Stimulated activated CD4-positive, alpha-beta T cell treated with anti-CD3 and anti-CD28 coated beads, Interleukin-2, amount 100 ng/mL, for 48 hours (primary cell): ENCODE measurements around the gene CACNG7.

Source experiments
- DNase-seq, 2 donors: peaks; one replicate each; pipeline ENCODE4 v3.0.0-alpha.2; 2020

The CACNG7 gene

DNA sequence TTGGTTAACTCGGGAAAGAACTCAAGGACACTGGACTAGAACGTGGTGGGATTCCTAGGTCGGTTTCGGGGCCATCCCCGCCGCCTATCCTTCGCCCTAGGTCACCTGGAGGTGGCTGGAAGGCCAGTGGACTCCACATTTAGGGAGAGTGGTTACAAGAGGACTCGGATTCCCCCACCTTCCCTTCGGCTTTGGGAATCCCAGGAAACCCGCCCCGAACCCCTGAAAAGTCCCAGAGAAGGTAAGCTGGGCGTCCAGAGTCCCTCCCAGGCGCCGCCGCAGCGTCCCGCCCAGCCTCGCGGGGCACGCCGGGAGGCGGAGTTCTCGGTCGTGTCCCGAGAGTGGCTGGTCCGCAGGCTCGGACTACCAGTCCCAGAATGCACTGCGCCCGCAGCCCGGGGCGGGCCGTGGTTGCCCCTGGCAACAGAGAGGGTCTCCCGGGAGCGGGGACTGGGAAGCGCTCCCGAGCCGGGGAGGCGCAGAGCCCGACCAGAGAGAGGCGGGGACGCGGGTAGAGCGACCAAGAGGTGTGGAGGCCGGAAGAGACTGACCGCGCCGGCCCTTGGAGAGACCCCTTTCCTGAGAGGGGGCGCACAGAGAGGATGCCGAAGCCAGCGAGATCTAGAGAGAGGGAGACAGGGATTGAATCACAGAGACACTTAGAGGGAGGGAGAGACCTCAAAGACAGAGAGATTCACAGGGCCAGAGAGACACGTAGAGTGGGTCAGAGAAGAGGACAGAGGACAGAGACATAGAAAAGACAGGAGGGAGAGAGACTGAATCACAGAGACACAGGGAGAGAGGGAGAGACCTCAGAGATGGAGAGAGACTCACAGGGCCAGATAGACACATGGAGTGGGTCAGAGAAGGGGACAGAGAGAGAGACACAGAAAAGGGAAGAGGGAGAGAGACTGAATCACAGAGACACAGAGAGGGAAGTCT lies 29.7 kb upstream of the CACNG7 start:
- peak; percentile 75 to 81 for DNase-seq

DNA sequence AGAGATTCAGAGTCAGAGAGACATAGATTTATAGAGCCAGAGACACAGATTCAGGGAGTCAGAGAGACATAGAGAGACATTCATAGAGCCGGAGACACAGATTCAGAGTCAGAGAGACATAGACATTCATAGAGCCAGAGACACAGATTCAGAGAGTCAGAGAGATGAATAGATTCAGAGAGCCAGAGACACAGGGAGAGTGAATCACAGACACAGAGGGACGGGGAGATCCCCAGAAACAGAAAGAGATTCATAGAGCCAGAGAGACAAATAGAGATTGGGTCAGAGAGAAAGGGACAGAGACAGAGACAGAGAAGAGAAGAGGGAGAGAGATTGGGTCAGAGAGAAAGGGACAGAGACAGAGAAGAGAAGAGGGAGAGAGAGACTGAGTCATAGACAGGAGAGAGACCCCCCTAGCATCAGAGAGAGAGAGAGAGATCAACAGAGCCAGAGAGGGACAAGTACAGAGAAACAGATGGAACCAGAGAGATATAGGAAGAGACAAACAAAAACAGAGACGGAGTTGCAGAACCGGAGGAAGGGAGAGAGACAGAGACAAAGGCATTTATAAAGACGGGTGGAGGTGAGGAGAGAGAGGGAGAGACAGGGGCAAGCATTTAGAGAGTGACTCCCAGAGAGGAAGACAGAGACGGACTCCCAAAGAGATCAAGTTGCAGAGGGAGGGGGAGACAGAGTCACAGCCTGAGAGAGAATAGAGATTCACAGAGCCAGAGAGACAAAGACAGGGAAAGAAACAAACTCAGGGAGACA lies 28.2 kb upstream of the CACNG7 start:
- DNase-seq: no peak

DNA sequence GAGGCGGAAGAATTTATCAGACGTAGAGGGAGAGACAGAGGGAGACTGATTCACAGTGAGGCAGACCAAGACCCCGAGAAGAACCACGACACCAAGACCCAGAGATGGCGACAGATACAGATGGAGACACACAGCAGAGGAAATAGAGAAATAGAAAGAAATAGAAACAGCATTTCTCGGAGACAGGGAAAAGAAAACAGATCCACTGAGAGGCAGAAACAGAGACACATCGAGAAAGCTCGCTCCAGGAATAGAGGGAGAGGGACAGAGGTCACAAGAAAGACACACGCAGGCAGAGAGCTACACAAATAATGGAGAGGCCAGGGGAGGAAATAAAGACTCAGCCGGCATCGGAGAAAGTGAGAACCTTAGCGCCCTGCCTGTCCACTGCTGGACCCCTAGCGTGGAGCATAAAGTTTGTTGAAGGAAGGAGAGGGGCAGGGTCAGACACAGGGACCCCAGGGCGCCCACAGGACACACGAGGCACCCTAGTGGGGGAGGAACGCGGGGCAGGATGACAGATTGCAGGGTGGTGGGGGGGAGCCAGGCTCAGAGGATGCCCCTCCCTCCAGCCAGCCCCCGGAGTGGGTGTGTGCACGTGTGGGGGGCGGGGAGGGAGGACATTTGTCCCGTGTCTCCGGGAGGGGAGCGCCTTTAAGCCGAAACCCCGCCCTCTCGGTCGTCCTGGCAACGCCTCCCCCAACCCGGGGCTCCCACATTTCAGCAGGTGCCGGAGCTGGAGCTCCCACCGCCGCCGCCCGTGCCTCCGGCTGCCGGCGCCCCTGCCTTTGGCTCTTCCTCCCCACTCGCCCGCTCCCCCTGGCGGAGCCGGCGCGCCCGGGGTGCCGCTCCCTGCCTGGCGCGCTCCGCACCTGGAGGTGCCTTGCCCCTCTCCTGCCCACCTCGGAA lies 27.3 kb upstream of the CACNG7 start, which contains the start of gene PRKCG:
TSS of gene PRKCG (plus strand) at position 716 of the 909 bp plus-strand sequence. CDS start 298 bp downstream, outside the sequence.
- peak in 1 of 2 donors; percentile 23 for DNase-seq

DNA sequence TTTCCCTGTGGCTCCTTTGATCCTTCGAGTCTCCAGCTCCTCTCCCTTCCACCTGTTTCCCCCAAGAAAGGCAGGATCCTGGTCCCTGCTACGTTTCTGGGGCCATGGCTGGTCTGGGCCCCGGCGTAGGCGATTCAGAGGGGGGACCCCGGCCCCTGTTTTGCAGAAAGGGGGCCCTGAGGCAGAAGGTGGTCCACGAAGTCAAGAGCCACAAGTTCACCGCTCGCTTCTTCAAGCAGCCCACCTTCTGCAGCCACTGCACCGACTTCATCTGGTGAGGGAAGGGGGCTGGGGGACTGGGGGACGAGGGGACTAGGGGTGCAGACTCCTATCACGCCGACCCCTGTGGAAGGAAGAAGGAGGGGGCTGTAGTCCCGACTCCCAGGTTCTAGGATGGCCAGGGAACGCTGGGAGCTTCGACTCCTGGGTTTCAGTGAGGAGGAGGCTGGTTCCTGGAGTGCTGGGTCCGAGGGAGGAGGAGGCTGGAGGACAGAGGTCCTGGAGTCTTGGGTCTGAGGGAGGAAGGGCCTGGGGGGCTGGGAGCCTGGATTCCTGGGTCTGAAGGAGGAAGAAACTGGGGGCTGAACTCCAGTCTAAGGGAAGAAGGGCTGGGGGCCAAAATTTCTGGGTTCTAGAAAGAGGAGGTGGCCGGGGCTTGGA lies 26.6 kb upstream of the CACNG7 start:
- no peak for DNase-seq

DNA sequence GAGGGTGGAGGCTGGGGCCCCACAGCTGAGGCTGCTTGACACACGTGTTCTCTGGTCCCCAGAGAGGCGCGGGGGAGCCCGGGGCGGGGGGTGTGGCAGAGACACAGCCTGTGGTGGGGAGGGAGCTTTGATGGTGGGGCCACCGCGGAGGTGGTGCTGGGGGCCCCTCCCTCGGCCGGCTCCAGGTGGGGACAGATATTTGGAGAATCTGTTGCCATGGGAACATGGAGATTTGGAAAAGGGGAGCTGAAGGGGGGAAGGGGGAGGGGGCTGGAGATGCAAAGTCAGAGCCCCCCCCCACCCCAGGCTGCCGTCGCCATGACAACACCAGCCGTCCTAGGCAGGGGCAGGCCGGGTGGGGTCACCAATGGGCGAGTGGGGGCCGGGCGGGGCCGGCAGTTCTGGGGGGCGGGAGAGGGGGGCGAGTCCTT lies 25.8 kb upstream of the CACNG7 start:
- DNase-seq: no peak

DNA sequence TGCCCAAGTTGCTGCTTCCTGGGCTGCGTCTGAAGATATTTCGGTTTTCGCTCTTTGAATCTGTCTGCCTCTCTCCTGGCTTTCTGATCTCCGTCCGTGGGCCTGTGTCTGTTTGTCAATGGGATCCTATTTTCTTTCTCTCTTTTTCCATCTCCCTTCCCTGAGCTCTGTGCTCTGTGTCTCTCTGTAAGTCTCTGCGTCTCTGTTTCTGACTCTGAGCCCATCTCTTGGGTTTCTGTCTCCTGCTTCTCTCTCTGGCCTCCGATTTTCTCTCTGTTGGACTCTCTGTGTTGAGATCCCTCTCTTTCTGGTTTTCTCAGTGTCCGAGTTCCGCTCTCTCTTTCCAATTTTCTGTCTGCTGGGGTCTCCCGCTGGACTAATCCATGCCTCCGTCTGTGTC lies 25.3 kb upstream of the CACNG7 start:
- no peak for DNase-seq

DNA sequence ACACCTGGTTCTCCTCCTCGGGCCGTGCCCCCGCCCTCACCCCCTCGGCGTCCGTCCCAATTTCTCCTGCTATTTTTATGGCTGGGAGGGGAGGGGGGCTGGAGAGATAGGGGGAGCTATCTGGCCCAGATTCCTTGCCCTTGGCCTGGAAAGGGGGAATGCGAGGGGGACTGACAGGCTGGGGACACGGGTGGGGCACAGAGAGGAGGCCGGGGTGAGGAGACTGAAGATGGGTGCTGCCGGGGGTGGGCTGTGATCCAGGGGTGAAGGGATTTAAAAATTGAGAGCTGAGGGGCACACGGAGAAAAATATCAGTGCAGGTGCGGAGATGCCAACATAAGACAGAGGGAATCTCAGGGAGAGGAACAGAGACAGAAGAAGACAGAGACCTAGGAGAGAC lies 24.8 kb upstream of the CACNG7 start:
- DNase-seq: no peak

DNA sequence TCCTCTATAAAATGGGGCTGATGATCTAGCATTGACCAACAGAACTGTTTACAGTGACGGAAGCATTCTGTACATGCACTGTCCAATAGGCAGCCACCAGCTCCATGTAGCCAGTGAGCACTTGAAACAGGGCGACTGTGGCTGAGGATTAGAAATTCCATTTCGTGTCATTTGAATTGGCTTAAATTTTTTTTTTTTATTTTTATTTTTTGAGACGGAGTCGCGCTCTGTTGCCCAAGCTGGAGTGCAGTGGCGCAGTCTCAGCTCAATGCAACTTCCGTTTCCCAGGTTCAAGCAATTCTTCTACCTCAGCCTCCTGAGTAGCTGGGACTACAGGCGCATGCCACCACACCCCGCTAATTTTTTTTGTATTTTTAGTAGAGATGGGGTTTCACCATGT lies 24.0 kb upstream of the CACNG7 start:
- DNase-seq: no peak

DNA sequence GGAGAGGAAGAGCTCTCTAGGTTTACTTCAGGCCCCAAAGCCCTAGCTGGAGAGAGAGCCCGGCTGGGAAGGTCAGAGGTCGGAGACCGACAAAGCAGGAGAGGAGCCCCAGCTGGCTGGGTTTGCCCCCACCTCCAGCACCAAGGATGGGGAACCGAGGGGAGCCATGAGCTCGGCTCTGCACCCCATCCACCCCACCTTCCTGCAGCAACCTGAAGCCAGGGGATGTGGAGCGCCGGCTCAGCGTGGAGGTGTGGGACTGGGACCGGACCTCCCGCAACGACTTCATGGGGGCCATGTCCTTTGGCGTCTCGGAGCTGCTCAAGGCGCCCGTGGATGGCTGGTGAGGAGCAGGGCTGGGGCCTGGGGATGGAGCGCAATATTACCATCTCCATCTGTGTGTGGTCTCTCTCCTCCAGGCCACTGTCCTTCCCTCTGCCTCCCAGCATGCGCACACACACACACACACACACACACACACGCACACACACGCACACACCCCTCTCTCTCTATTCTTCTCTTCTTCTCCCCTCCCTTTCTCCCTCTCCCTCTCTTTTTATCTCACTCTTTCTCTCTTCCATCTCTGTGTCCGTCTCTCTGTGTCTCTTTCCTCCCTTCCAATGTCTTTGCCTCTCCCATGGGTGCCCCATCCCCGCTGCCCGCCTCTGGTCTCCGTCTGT lies 16.6 kb upstream of the CACNG7 start:
- no peak for DNase-seq

DNA sequence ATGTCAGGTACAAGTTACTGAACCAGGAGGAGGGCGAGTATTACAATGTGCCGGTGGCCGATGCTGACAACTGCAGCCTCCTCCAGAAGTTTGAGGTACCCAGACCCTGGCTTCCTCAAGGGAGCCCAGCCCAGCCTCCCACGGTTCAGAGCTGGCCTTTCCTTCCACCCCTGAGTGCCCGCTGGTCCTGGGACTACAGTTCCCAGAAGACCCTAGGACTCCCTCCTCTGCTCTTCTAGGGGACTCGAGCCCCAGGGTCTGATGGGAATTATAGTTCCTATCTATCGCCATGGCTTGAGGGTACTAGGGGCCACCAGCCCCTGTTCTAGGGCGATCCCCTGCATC lies 16.1 kb upstream of the CACNG7 start:
- DNase-seq: no peak

DNA sequence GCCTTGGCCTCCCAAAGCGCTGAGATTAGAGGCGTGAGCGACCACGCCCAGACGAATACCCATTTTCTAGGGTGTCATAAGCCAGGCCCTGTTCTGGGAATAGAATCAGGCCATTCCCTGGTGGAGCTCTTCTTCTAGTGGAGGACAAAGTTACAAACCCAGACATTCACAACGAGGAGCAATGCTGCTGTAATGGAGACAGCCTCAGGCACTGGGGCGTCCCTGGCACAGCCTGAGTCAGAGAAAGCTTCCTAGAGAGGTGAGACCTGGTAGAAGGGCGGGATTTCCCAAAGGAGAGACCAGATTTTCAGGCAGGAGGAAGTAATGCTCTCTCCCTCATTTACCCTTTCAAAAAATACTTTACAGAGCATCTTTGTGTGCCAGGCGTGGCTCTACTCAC lies 14.4 kb upstream of the CACNG7 start:
- DNase-seq: no peak

DNA sequence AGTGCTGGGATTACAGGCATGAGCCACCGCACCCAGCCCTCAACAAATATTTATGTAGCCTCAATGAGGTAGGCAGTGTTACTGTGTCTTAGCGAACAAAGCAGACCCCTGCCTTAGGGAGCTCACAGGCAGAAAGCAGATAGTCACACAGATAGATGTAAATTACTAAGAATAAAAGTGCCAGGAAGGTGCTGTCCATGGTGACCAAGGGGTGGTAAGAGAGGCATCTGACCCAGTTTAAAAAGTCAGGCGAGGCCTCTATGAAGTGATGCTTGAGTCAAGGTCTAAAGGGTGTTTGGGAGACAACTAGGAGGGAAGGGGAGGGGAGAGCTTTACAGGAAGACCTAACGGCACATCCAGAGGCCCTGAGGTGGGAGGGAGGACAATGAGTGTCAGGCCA lies 12.4 kb upstream of the CACNG7 start:
- DNase-seq: no peak

DNA sequence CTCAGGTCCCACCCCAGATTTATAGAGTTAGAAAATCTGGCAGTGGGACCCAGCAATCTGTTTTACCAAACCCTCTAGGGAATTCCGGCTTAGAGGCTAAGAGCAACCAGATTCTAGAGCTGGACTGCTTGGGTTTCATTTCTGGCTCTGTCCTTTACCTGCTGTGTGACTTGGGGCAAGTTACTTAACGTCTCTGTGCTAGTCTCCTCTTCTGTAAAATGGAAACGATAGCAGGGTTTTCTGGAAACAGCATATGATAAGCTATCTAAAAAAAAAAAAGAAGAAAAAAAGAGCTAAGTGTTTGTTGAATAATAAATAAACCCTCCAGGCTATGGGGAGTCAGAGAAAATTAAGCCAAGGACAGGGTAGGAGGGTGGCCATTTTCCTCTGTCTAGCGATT lies 11.6 kb upstream of the CACNG7 start:
- no peak for DNase-seq

DNA sequence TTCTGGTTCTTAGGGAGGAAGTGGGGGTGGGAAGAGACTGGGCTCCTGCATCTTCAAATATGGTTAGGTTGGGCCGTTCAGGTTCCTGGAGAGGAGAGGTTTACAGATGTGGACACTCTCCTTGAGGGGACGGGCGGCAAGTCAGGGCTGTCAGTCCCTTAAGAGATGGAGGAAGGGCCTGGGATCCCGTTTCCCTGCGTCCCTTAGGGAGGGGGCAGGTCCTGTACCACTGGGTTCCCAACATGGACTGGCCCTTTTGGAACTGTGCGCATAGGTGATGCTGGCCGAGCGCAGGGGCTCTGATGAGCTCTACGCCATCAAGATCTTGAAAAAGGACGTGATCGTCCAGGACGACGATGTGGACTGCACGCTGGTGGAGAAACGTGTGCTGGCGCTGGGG lies 10.9 kb upstream of the CACNG7 start:
- DNase-seq: no peak

DNA sequence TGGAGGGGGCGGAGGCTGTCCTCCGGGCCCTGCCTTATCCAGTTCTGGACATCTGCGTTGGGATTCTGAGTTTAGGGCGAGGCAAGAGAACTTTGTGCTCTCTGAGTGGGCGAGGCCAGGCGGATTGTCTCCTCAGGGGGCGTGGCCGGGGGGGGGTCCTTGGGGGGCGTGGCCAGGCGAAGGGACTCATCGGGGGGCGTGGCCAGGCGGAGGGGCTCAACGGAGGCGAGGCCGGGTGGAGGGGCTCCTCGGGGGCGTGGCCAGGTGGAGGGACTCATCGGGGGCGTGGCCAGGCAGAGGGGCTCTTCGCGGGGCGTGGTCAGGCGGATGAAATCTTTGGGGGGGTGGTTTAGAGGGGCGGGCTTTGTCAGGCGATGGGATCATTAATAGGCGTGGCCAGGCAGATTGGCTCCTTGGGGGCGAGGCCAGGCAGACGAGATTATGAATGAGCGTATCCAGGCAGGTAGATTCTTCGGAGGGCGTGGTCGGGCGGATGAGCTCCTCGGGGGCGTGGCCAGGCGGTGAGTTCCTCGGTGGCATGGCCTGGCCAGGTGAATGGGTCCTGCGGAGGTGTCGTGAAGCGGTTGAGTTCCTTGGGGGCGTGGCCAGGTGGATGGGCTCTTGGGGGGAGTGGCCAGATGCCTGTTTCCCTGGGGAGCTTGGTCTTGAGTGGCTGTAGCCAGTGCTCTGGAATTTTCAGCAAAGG lies 10.3 kb upstream of the CACNG7 start:
- DNase-seq: no peak

DNA sequence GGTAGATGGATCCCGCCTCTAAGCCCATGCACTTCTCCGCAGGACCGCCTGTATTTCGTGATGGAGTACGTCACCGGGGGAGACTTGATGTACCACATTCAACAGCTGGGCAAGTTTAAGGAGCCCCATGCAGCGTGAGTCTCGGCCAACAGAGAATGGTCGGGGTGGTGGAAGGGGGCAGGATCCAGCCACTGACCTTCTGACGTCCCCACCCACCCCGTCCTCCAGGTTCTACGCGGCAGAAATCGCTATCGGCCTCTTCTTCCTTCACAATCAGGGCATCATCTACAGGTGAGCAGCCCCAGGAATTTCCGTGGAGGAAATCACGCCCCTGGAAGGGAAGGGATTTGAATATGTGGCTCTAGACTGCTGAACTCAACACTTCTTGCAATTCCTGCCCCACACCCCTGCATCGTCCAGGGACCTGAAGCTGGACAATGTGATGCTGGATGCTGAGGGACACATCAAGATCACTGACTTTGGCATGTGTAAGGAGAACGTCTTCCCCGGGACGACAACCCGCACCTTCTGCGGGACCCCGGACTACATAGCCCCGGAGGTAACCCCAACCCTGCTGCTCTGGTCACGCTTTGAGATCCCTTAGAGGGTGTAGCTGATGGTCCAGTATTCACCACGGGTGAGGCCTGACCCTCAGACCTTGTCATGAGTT lies 8.8 kb upstream of the CACNG7 start:
- no peak for DNase-seq

DNA sequence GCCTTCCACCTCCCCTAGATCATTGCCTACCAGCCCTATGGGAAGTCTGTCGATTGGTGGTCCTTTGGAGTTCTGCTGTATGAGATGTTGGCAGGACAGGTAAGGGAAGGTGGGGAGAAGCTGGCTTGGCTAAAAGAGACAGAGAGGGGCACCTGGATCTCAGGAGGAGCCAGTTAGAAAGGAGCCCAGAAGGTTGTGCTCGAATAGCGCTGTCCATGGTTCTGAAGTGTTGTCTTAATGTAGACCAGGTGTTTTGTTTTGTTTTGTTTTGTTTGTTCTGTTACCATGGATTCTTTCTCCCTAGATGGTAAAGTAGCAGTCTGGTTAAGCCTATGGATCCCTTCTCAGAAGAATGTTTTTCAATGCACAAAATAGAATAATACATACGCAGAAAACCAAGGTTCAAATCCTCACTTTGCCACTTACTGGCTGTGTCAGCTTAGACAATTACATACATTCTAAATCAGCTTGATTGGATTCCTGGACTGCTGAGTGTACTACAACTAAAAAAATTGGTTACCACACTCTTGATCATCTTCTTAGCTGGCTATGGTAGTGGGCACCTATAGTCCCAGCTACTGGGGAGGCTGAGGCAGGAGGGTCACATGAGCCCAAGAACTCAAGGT lies 5.9 kb upstream of the CACNG7 start:
- DNase-seq: peak in 1 of 2 donors; percentile 18

DNA sequence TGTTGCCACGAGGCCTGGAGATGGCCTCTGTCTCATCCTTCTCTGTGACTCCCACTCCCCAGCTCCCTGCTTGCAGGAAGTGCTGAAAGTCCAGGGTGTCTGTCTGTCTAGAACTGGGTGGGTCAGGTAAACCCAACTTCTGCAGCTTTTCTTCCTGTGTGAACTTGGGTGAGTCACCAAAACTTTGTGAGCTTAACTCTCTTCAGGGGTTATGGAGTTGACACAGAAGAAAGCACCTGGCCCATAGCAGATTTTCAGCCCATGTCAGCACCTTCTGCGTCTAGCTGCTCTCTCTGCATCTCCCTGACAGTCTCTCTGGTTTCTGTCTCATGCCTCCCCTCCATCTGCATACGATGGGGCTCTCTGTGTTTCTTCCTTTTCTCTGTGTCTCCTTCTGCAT lies 4.2 kb upstream of the CACNG7 start:
- DNase-seq: no peak

DNA sequence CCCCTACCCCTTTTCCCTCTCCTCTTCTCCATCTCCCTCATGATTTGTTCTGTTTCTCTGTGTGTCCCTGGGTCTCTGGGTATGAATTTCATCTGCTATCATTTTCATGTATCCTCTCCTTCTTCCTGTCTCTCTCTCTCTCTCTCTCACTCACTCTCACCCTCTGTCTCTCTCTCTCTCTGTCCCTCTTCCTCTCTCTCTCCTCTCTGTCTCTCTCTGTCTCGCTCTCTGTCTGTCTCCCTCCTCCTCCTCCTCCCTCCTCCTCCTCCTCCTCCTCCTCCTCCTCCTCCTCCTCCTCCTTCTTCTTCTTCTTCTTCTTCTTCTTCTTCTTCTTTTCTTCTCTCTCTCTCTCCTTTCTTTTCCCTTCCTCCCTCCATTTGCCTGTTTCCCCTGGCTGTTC lies 3.3 kb upstream of the CACNG7 start:
- no peak for DNase-seq
